WTC11 (cell line): Measurements from ENCODE around the gene CEBPG. TPM values are rescaled to one million over a fixed set of nuclear protein-coding genes. Genes with fewer than 3 reads are reported as not detected.

Experiments used
- ATAC-seq: fragments of 200-7000 bp; cut with Tn5 transposase; 2 replicates; pipeline ENCODE4 v1.10.0; 2021; ENCODE audit warnings: mild to moderate bottlenecking, moderate library complexity
- CTCF ChIA-PET: fragments of 300-600 bp; sonication (Branson Sonifier 250); formaldehyde crosslinking; loops from one replicate; lab custom pipeline; 2021; ENCODE audit warnings: antibody characterized with exemption; lab: Charles Lee
- POLR2A ChIA-PET: fragments of 350-600 bp; sonication (Branson Sonifier 250); formaldehyde crosslinking; loops from one replicate; lab custom pipeline; 2021; ENCODE audit warnings: antibody characterized with exemption; lab: Charles Lee
- DNase-seq: peaks from one replicate; pipeline ENCODE4 v3.0.0; 2021; ENCODE audit warnings: low spot score
- H3K27ac Mint-ChIP-seq: 2 replicates; pipeline ENCODE4 v1.8.0; 2021; ENCODE audit warnings: mixed read lengths
- H3K27me3 Mint-ChIP-seq: 2 replicates; pipeline ENCODE4 v1.8.0; 2021; ENCODE audit warnings: low read depth, mild to moderate bottlenecking, moderate library complexity, mixed read lengths
- H3K36me3 Mint-ChIP-seq: 2 replicates; pipeline ENCODE4 v1.8.0; 2021; ENCODE audit warnings: mixed read lengths
- H3K4me1 Mint-ChIP-seq: 2 replicates; pipeline ENCODE4 v1.8.0; 2022; ENCODE audit warnings: mixed read lengths
- H3K4me3 Mint-ChIP-seq: 2 replicates; pipeline ENCODE4 v1.8.0; 2021; ENCODE audit warnings: mild to moderate bottlenecking, moderate library complexity, mixed read lengths
- H3K9me3 Mint-ChIP-seq: 2 replicates; pipeline ENCODE4 v1.8.0; 2021; ENCODE audit warnings: mixed read lengths
- ARID4B ChIP-seq: sonication (generic); formaldehyde crosslinking; IDR thresholded peaks from 2 replicates; pipeline ENCODE4 v1.8.0; 2023; ENCODE audit warnings: missing genetic modification reagents, mild to moderate bottlenecking, borderline replicate concordance
- CREM ChIP-seq: sonication (generic); formaldehyde crosslinking; IDR thresholded peaks from 2 replicates; pipeline ENCODE4 v1.8.1; 2022; ENCODE audit warnings: mild to moderate bottlenecking, missing genetic modification reagents, moderate library complexity
- CTCF ChIP-seq: fragments of 200-600 bp; IDR thresholded peaks from 2 replicates; pipeline ENCODE4 v1.8.0; 2022; ENCODE audit warnings: antibody characterized with exemption
- E2F1 ChIP-seq: sonication (generic); formaldehyde crosslinking; IDR thresholded peaks from 2 replicates; pipeline ENCODE4 v1.8.0; 2022; ENCODE audit warnings: mild to moderate bottlenecking, missing genetic modification reagents
- E2F4 ChIP-seq: sonication (generic); formaldehyde crosslinking; IDR thresholded peaks from 2 replicates; pipeline ENCODE4 v1.8.1; 2022; ENCODE audit warnings: low read depth, mild to moderate bottlenecking, moderate library complexity, missing genetic modification reagents, borderline replicate concordance
- EMX1 ChIP-seq: fragments of 250-450 bp; sonication (Bioruptor Pico); IDR thresholded peaks from 2 replicates; pipeline ENCODE4 v1.8.0; 2021; ENCODE audit warnings: mild to moderate bottlenecking
- GABPB1 ChIP-seq: sonication (generic); formaldehyde crosslinking; IDR thresholded peaks from 2 replicates; pipeline ENCODE4 v1.8.1; 2023; ENCODE audit warnings: mild to moderate bottlenecking, missing genetic modification reagents
- GRHL2 ChIP-seq: fragments of 250-450 bp; sonication (Bioruptor Pico); IDR thresholded peaks from 2 replicates; pipeline ENCODE4 v1.8.0; 2022; ENCODE audit warnings: mild to moderate bottlenecking, moderate library complexity; ENCODE audit not compliant: insufficient replicate concordance, severe bottlenecking
- GTF2I ChIP-seq: fragments of 250-450 bp; sonication (Bioruptor Pico); conservative IDR thresholded peaks from 2 replicates; pipeline ENCODE4 v1.4.0; 2021; ENCODE audit warnings: mild to moderate bottlenecking
- MLX ChIP-seq: sonication (generic); formaldehyde crosslinking; IDR thresholded peaks from 2 replicates; pipeline ENCODE4 v1.8.1; 2023; ENCODE audit warnings: mild to moderate bottlenecking, missing genetic modification reagents, moderate library complexity
- NFYB ChIP-seq: sonication (generic); formaldehyde crosslinking; conservative IDR thresholded peaks from 2 replicates; pipeline ENCODE4 v1.8.0; 2022; ENCODE audit warnings: low read depth, missing genetic modification reagents
- NR1H2 ChIP-seq: sonication (generic); formaldehyde crosslinking; IDR thresholded peaks from 2 replicates; pipeline ENCODE4 v1.9.0; 2021; ENCODE audit warnings: mild to moderate bottlenecking, moderate library complexity, missing genetic modification reagents
- NR3C1 ChIP-seq: sonication (generic); formaldehyde crosslinking; conservative IDR thresholded peaks from 2 replicates; pipeline ENCODE4 v1.8.1; 2023; ENCODE audit warnings: low read depth, mild to moderate bottlenecking, missing genetic modification reagents
- SOX15 ChIP-seq: fragments of 250-450 bp; sonication (Bioruptor Pico); IDR thresholded peaks from 2 replicates; pipeline ENCODE4 v1.9.0; 2021; ENCODE audit warnings: mild to moderate bottlenecking
- TCF7 ChIP-seq: sonication (generic); formaldehyde crosslinking; IDR thresholded peaks from 2 replicates; pipeline ENCODE4 v1.8.0; 2022; ENCODE audit warnings: mild to moderate bottlenecking, low read depth, missing genetic modification reagents, moderate library complexity
- TEAD1 ChIP-seq: sonication (generic); formaldehyde crosslinking; IDR thresholded peaks from 2 replicates; pipeline ENCODE4 v1.8.0; 2022; ENCODE audit warnings: mild to moderate bottlenecking, missing genetic modification reagents
- ZBTB21 ChIP-seq: sonication (generic); formaldehyde crosslinking; IDR thresholded peaks from 2 replicates; pipeline ENCODE4 v1.8.1; 2023; ENCODE audit warnings: mild to moderate bottlenecking, missing genetic modification reagents, borderline replicate concordance
- ZBTB43 ChIP-seq: sonication (generic); formaldehyde crosslinking; IDR thresholded peaks from 2 replicates; pipeline ENCODE4 v1.8.1; 2023; ENCODE audit warnings: mild to moderate bottlenecking, missing genetic modification reagents
- ZMAT4 ChIP-seq: fragments of 250-450 bp; sonication (Bioruptor Pico); IDR thresholded peaks from 2 replicates; pipeline ENCODE4 v1.9.0; 2021; ENCODE audit warnings: mild to moderate bottlenecking
- total RNA-seq: library from RNA; stranded (reverse); gene quantifications from 3 replicates; pipeline ENCODE4 v1.2.3, GENCODE V29; 2021

The CEBPG gene
- total RNA-seq, 1 experiment from 2014 or later, result 33.1 TPM

GRCh38 chr19:33387351-33388230 is 14.1 kb downstream of the CEBPG start:
- no peaks in the 10 kb centered on the region for H3K4me1 Mint-ChIP-seq
- DNase-seq, result no peak
- ATAC-seq, result no peak
- peak overlapping the region; percentile 19; the same call in 1 of the 2 replicates for H3K27ac Mint-ChIP-seq
- no peaks in the 10 kb centered on the region for H3K27me3 Mint-ChIP-seq
- no peak overlapping the region for H3K4me3 Mint-ChIP-seq
- POLR2A ChIA-PET, result no interaction called here
- H3K9me3 Mint-ChIP-seq, result no peaks in the 10 kb centered on the region
- TF ChIP-seq E2F4 (no peak), GTF2I (CRISPR knock-in tag) (no peak), CTCF (no peak), ZBTB43 (CRISPR knock-in tag) (no peak), SOX15 (CRISPR knock-in tag) (no peak), EMX1 (CRISPR knock-in tag) (no peak), NFYB (no peak), GABPB1 (CRISPR knock-in tag) (no peak), TCF7 (no peak), TEAD1 (CRISPR knock-in tag) (no peak), ZBTB21 (CRISPR knock-in tag) (no peak), CREM (CRISPR knock-in tag) (no peak), ZMAT4 (no peak), ARID4B (CRISPR knock-in tag) (no peak), NR3C1 (no peak), E2F1 (no peak), NR1H2 (CRISPR knock-in tag) (no peak), GRHL2 (CRISPR knock-in tag) (no peak), MLX (CRISPR knock-in tag) (no peak)
- CTCF ChIA-PET, result interaction anchor here (0.6 to 1.5 kb wide), 2 partner anchors 19 to 28 kb away, joined by 4 to 6 read pairs; no protein-coding TSS in a partner anchor
- no peaks in the 10 kb centered on the region; the same call in 1 of the 2 replicates for H3K36me3 Mint-ChIP-seq
